GM12878 (cell line): ENCODE measurements around the gene IFNA13. TPM values are rescaled to one million over a fixed set of nuclear protein-coding genes. Genes with fewer than 3 reads are reported as not detected.

Experiments
- ATAC-seq: fragments of 200-7000 bp; cut with Tn5 transposase; 3 replicates; pipeline ENCODE4 v1.9.1; 2020; ENCODE audit warnings: mild to moderate bottlenecking, moderate library complexity
- BruUV-seq: library from RNA; stranded (reverse); fragments of 400-500 nt; replicated peaks from 2 replicates; lab custom pipeline; 2021; lab: Mats Ljungman, UMichigan
- CTCF ChIA-PET: fragments of 300-600 bp; sonication (Branson Sonifier 250); formaldehyde crosslinking; extraction: SDS; loops from one replicate; lab custom pipeline; 2021; ENCODE audit warnings: inconsistent platforms; lab: Yijun Ruan, JAX
- POLR2A ChIA-PET: fragments of 350-600 bp; formaldehyde crosslinking; extraction: SDS; loops from one replicate; lab custom pipeline; 2021; ENCODE audit warnings: inconsistent platforms; lab: Charles Lee
- RAD21 ChIA-PET: fragments of 300-600 bp; sonication (Branson Sonifier 250); formaldehyde crosslinking; loops from one replicate; lab custom pipeline; 2023; ENCODE audit warnings: antibody characterized with exemption; ENCODE audit not compliant: unreplicated experiment; lab: Charles Lee
- SMC1A ChIA-PET: fragments of 300-600 bp; sonication (Branson Sonifier 250); formaldehyde crosslinking; loops from one replicate; lab custom pipeline; 2023; ENCODE audit not compliant: unreplicated experiment, uncharacterized antibody; lab: Charles Lee
- DNase-seq: peaks from one replicate; pipeline ENCODE4 v3.0.0-alpha.2; 2011; ENCODE audit warnings: low read depth, low spot score
- FAIRE-seq: peaks from 3 replicates; lab custom pipeline; 2011; peaks lifted over from hg19 to GRCh38; lab: Jason Lieb, UNC
- H2AFZ ChIP-seq: 2 replicates; pipeline ENCODE4 v1.6.0; 2011; ENCODE audit warnings: low read depth, low read length, control low read depth; ENCODE audit not compliant: control insufficient read depth
- H3K27ac ChIP-seq: 2 replicates; pipeline ENCODE4 v1.5.1; 2011; ENCODE audit warnings: control low read depth; ENCODE audit not compliant: control insufficient read depth, insufficient read depth
- H3K27me3 ChIP-seq, 2 experiments: replicated peaks in 1 of 2; 2 replicates each; pipeline versions ENCODE4 v1.6.0 to v1.6.1; 2011; ENCODE audit warnings: low read length in 1 of 2; ENCODE audit not compliant: control insufficient read depth in 2 of 2, insufficient read depth in 2 of 2
- H3K36me3 ChIP-seq, 2 experiments: 2 replicates each; pipeline ENCODE4 v1.5.1; 2011; ENCODE audit warnings: low read length in 1 of 2; ENCODE audit not compliant: control insufficient read depth in 2 of 2, insufficient read depth in 2 of 2
- H3K4me1 ChIP-seq: 2 replicates; pipeline ENCODE4 v1.6.1; 2011; ENCODE audit warnings: mild to moderate bottlenecking, low read length, moderate library complexity, mixed read lengths; ENCODE audit not compliant: control insufficient read depth, insufficient read depth
- H3K4me2 ChIP-seq: 2 replicates; pipeline ENCODE4 v1.6.0; 2011; ENCODE audit warnings: control low read depth; ENCODE audit not compliant: control insufficient read depth, insufficient read depth
- H3K4me3 ChIP-seq: fragments of 200-600 bp; sonication (generic); 2 replicates; pipeline ENCODE4 v1.5.1; 2016
- H3K79me2 ChIP-seq: 2 replicates; pipeline ENCODE4 v1.6.0; 2011; ENCODE audit warnings: low read length; ENCODE audit not compliant: control insufficient read depth, insufficient read depth
- H3K9ac ChIP-seq: 2 replicates; pipeline ENCODE4 v1.8.0; 2011; ENCODE audit warnings: low read length, control low read depth, mixed read lengths; ENCODE audit not compliant: control insufficient read depth, insufficient read depth
- H3K9me3 ChIP-seq: replicated peaks from 3 replicates; pipeline ENCODE4 v1.5.1; 2011; ENCODE audit warnings: mild to moderate bottlenecking, low read length; ENCODE audit not compliant: control insufficient read depth, insufficient read depth
- H4K20me1 ChIP-seq: 2 replicates; pipeline ENCODE4 v1.6.0; 2011; ENCODE audit not compliant: control insufficient read depth, insufficient read depth
- BCL3 ChIP-seq: IDR thresholded peaks from 2 replicates; pipeline ENCODE4 v1.6.1; 2011; ENCODE audit warnings: borderline replicate concordance, low read depth, mild to moderate bottlenecking, moderate library complexity, low read length; ENCODE audit not compliant: insufficient read depth, poor library complexity, severe bottlenecking
- CREM ChIP-seq: IDR thresholded peaks from 2 replicates; pipeline ENCODE4 v1.6.1; 2014; ENCODE audit warnings: antibody characterized with exemption, low read depth
- CTCF ChIP-seq, 3 experiments: IDR thresholded peaks in 2 of 3; conservative IDR thresholded peaks in 1 of 3; 2 replicates each; pipeline ENCODE4 v1.5.1; 2011; ENCODE audit warnings: low read depth in 3 of 3, low read length in 3 of 3, mild to moderate bottlenecking in 3 of 3, control low read depth in 2 of 3, moderate library complexity in 2 of 3, inconsistent platforms in 1 of 3, mixed read lengths in 1 of 3; ENCODE audit not compliant: control insufficient read depth in 2 of 3, insufficient read depth in 1 of 3; ENCODE audit errors: extremely low read depth in 1 of 3
- FOXK2 ChIP-seq: fragments of 450-650 bp; IDR thresholded peaks from 2 replicates; pipeline ENCODE4 v1.6.1; 2017; ENCODE audit warnings: mild to moderate bottlenecking, moderate library complexity
- GATAD2B ChIP-seq: fragments of 450-650 bp; conservative IDR thresholded peaks from 2 replicates; pipeline ENCODE4 v1.6.1; 2017; ENCODE audit warnings: low read depth, mild to moderate bottlenecking, moderate library complexity
- IKZF2 ChIP-seq, 2 experiments: fragments of 450-650 bp; IDR thresholded peaks; 2 replicates each; pipeline ENCODE4 v1.6.1; 2017; ENCODE audit warnings: mild to moderate bottlenecking in 2 of 2, moderate library complexity in 2 of 2
- PAX5 ChIP-seq: IDR thresholded peaks from 2 replicates; pipeline ENCODE4 v1.6.1; 2011; ENCODE audit warnings: low read depth, low read length, borderline replicate concordance
- RAD21 ChIP-seq: IDR thresholded peaks from 2 replicates; pipeline ENCODE4 v1.6.1; 2011; ENCODE audit warnings: mild to moderate bottlenecking, low read depth, low read length, moderate library complexity; ENCODE audit not compliant: insufficient read depth
- RAD51 ChIP-seq: fragments of 450-650 bp; IDR thresholded peaks from 2 replicates; pipeline ENCODE4 v1.6.1; 2016; ENCODE audit warnings: moderate library complexity, mild to moderate bottlenecking, inconsistent platforms
- REST ChIP-seq: IDR thresholded peaks from 2 replicates; pipeline ENCODE4 v1.6.1; 2012; ENCODE audit warnings: mild to moderate bottlenecking, low read depth, low read length
- SMC3 ChIP-seq: IDR thresholded peaks from 2 replicates; pipeline ENCODE4 v1.6.1; 2011; ENCODE audit warnings: low read length, improper control_type of control experiment, borderline replicate concordance
- TCF12 ChIP-seq: IDR thresholded peaks from 2 replicates; pipeline ENCODE4 v1.6.1; 2011; ENCODE audit warnings: low read depth, mild to moderate bottlenecking, low read length
- YY1 ChIP-seq: IDR thresholded peaks from 2 replicates; pipeline ENCODE4 v1.6.1; 2011; ENCODE audit warnings: low read depth, mild to moderate bottlenecking, low read length
- WGBS: methylation state at CpG from one replicate; pipeline ENCODE4 v1.1.6; 2016; ENCODE audit warnings: low lambda C conversion rate; ENCODE audit not compliant: insufficient replicate concordance, insufficient coverage; ENCODE audit errors: missing lambda C conversion rate; 5-methylcytosine and 5-hydroxymethylcytosine counted together
- in situ Hi-C: fragments of 300-500 bp; cut with MboI; formaldehyde crosslinking; loops from 9 replicates; pipeline ENCODE4 v1.14.3; 2018; ENCODE audit warnings: mixed read lengths
- intact Hi-C: fragments of 100-400 bp; cut with micrococcal nuclease; formaldehyde crosslinking; loops from one replicate; pipeline ENCODE4 v1.14.2; 2022; ENCODE audit not compliant: unreplicated experiment
- polyA plus RNA-seq, 11 experiments: library from polyadenylated mRNA; depleted of rRNA in 4 of 11; unstranded in 6 of 11; stranded (reverse) in 5 of 11; fragments of >200 nt; fragmentation: Nextera tagmentation in 4 of 11; fragmentation: Illumina TruSeq in 1 of 11; extraction: Ambion mirVana in 4 of 11; extraction: Trizol in 1 of 11; gene quantifications; 1 replicate in 1 of 11; 2 replicates in 10 of 11; pipeline versions ENCODE4 v1.2.1 to v1.2.3, GENCODE V29; 2011 to 2016; ENCODE audit warnings: inconsistent platforms in 2 of 11, missing spikeins in 2 of 11, low read depth in 1 of 11
- total RNA-seq, 4 experiments: library from RNA; depleted of rRNA in 3 of 4; stranded (reverse); fragments of >200 nt in 3 of 4; fragmentation: Illumina TruSeq in 1 of 4; extraction: Trizol in 1 of 4; gene quantifications; 2 replicates each; pipeline versions ENCODE4 v1.2.1 to v1.2.3, GENCODE V29; 2013 to 2021

Gene IFNA13
- total and polyA plus RNA-seq, 10 of the 15 experiments (the other 5 are each of a cell fraction or from before 2014, with no cell fraction given): not detected

- no peaks in the 10 kb centered on the region for H3K36me3 ChIP-seq
- H3K4me3 ChIP-seq: no peak overlapping the region
- no peaks in the 10 kb centered on the region for H3K9me3 ChIP-seq
- no peaks in the 10 kb centered on the region; a peak in 1 of 4 replicates for H3K27me3 ChIP-seq
- H4K20me1 ChIP-seq: no peaks in the 10 kb centered on the region
- POLR2A ChIA-PET: no interaction called here
- peaks cover 6% of the 10 kb centered on the region; the same call in 1 of the 2 replicates for H3K4me1 ChIP-seq
- RAD21 ChIA-PET: interaction anchor here (1.5 to 3.6 kb wide), 5 partner anchors 79 to 95 kb away, joined by 3 to 24 read pairs (median 4); no protein-coding TSS in a partner anchor
- H3K79me2 ChIP-seq: no peaks in the 10 kb centered on the region
- CTCF ChIA-PET: interaction anchor here (0.6 to 5.9 kb wide), 13 partner anchors 15 to 200 kb away, joined by 3 to 55 read pairs (median 4); no protein-coding TSS in a partner anchor
- BruUV-seq: no TSS peak
- H3K27ac ChIP-seq: no peak overlapping the region
- TF ChIP-seq CTCF (IDR thresholded peaks at IDR 0.05 in 2 of 3, conservative IDR thresholded peaks at IDR 0.05 in 1 of 3; ENCODE audit: control insufficient read depth in 2 of 3, extremely low read depth in 1 of 3, insufficient read depth in 1 of 3, low read depth in 3 of 3, low read length in 3 of 3) (peak; percentile 50 to 70 (median 69); a peak in 5 of 6 replicates), SMC3 (peak; percentile 51), FOXK2 (no peak), BCL3 (no peak), RAD51 (0 out of 2 replicates have a peak, but pooled peaks have one; percentile 48), IKZF2 (IDR thresholded peaks at IDR 0.05) (no peak), YY1 (peak; percentile 64; the same call in 1 of the 2 replicates), RAD21 (peak; percentile 55), CREM (no peak), REST (no peak), PAX5 (no peak), TCF12 (no peak), GATAD2B (no peak)
- H3K4me2 ChIP-seq: no peak overlapping the region
- intact Hi-C loops: loop anchor here (1.0 to 5.0 kb wide), 3 partner anchors 87 to 171 kb away; partner anchors contain the start of gene IFNA14
- H2AFZ ChIP-seq: no peak overlapping the region
- SMC1A ChIA-PET: interaction anchor here (1.2 to 3.9 kb wide), 7 partner anchors 11 to 92 kb away, joined by 3 to 32 read pairs (median 4); no protein-coding TSS in a partner anchor
- FAIRE-seq (peak; percentile 88), ATAC-seq (peak; percentile 96), DNase-seq (no peak)
- 25% methylated on average over 4 of the region's 5 CpGs for WGBS
- H3K9ac ChIP-seq: no peak overlapping the region
- in situ Hi-C loops: no loop called here
Measured at GRCh38 chr9:21413624-21414023, 45.8 kb upstream of the IFNA13 start.
